HG03064 (cell line): ENCODE results near the gene TGFB2.

Source experiments
- ATAC-seq: cut with Tn5 transposase; IDR thresholded peaks from one replicate; pipeline ENCODE4 v1.9.1; 2021; ENCODE audit warnings: low read depth; ENCODE audit not compliant: unreplicated experiment

TGFB2 gene

DNA sequence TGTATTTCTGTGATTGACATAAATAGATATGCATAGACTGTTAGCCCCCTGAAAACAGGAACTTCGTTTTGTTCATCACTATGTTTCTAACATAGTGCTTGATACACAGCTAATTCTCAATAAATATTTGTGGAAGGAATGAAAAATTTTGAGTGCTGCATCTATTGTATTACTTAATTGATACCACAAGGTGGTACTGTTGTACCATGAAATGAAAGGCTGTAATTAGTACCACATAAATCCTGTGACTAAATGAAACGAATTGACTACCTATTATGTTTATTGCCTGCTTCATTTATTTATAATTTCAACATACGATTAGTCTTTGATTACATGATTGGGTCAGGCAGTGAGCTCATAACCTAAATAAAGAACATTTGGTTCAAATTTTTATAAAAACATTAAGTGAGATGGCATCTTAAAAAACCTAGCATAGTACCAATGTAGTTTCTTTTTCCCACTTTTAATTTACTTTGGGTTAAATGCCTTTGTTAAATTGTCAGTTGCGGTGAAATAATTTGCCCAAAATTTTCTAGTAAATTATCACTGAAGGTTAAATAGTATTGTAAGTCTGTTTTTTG is 15.0 kb upstream of the TGFB2 start:
- no peak for ATAC-seq

DNA sequence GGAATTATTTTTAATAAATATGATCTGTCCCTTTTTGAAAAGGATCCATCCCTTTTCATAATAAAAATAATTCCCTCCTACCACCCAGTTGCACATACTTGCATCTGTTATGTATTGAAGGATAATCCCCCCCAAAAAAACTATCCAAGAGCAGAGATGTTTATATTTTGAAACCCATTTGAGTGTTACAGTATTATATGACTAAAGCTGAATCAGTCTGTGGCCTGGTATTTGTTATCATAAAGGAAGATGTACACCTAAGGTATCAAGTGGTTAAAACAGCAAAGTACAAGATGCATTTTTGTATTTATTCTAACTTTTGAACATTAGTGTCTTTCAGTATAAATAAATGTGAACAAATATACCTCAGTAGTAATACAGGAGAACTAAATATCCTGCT is 12.7 kb upstream of the TGFB2 start:
- no peak for ATAC-seq

DNA sequence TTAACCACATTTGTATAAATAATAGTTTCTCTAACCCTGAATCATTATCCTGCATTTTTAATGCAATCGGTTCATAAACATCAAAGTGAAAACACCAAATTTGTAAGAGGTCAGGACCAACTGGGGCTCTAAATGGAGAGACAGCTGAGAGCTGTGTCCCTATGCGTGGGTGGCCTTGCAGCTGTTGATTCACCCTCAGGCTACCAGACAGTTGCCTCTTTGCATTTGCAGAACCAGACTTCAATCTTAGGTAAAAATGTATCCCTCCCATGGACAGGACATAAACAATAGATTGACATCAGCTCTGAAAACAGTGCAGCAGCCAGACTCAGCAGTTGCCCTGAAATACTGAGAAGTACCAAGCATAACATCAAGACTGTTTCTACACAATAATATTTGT is 8.8 kb upstream of the TGFB2 start:
- ATAC-seq, result no peak

DNA sequence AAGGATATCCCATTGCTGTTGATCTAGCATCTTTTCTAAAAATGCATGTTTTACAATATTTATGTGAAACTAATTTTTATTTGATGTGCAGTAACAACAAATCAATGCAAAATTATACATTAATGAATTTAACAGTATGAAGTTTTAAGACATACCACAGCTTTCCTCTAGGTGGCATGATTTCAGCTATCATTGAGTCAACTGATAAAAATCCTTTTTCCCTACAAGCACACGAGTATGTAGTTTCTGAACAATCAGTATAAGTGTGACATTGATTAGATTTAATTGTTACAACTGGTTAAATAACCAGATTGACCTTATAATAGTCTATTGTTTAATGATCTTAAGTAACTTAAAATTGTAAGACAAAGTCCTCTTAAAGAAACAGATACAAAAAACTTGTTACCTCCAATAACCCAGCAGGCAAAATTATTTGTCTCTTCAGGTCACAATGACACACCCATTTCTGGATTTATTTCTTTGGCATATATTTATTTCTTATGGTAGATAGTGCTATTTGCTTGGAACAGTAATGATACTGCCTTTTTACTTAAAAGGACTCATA is 5.8 kb upstream of the TGFB2 start:
- ATAC-seq, result no peak

DNA sequence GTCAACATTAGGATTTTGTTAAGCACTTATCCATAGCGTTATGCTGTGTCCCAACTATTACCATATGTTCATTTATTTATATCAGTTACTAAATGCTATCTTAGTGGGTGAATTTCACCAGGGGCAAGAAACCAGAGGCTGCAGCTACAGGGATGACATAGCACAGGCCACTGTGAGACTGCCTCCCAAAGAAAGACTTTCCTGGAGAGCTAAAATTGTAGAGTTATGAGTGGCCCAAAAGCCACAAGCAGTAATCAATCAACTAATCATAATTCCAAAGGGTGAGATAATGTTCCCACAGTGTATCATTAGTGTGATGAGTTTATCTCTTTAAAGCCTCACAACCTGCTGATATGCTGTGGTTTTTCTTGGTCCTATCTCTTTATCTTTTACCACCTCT is 3.8 kb upstream of the TGFB2 start:
- ATAC-seq, result no peak

DNA sequence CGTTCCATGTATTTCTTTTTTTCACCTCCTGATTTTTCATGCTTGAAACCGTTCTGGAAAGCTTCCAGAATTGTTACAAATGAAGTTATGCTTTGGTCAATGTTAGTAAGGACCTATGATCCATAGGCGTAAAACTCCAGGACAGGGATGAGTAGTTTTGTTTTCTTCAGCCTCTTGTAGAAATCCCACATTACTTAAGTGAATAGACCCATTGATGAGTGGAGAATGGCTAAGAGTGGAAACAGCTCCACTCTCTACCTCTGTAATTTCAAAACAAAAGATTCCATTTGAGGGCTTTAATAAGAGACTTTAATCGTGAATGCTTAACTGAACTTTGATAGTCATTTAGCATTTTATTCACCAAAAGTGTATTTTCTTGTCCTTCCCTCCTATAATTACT is 3.0 kb upstream of the TGFB2 start:
- no peak for ATAC-seq

DNA sequence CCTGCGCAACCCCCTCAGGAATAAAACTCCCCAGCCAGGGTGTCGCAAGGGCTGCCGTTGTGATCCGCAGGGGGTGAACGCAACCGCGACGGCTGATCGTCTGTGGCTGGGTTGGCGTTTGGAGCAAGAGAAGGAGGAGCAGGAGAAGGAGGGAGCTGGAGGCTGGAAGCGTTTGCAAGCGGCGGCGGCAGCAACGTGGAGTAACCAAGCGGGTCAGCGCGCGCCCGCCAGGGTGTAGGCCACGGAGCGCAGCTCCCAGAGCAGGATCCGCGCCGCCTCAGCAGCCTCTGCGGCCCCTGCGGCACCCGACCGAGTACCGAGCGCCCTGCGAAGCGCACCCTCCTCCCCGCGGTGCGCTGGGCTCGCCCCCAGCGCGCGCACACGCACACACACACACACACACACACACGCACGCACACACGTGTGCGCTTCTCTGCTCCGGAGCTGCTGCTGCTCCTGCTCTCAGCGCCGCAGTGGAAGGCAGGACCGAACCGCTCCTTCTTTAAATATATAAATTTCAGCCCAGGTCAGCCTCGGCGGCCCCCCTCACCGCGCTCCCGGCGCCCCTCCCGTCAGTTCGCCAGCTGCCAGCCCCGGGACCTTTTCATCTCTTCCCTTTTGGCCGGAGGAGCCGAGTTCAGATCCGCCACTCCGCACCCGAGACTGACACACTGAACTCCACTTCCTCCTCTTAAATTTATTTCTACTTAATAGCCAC is 696 bp downstream of the TGFB2 start:
- peak; percentile 60 for ATAC-seq

DNA sequence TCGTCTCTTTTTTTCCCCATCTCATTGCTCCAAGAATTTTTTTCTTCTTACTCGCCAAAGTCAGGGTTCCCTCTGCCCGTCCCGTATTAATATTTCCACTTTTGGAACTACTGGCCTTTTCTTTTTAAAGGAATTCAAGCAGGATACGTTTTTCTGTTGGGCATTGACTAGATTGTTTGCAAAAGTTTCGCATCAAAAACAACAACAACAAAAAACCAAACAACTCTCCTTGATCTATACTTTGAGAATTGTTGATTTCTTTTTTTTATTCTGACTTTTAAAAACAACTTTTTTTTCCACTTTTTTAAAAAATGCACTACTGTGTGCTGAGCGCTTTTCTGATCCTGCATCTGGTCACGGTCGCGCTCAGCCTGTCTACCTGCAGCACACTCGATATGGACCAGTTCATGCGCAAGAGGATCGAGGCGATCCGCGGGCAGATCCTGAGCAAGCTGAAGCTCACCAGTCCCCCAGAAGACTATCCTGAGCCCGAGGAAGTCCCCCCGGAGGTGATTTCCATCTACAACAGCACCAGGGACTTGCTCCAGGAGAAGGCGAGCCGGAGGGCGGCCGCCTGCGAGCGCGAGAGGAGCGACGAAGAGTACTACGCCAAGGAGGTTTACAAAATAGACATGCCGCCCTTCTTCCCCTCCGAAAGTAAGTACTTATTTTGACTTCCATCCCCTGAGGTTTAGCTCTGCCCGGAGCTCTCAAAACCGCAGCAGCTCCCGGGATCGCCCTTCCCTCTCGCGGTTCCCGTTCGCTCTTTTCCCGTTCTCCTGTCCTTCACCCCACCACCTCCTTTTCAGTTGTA is 1.5 kb downstream of the TGFB2 start:
- no peak for ATAC-seq

DNA sequence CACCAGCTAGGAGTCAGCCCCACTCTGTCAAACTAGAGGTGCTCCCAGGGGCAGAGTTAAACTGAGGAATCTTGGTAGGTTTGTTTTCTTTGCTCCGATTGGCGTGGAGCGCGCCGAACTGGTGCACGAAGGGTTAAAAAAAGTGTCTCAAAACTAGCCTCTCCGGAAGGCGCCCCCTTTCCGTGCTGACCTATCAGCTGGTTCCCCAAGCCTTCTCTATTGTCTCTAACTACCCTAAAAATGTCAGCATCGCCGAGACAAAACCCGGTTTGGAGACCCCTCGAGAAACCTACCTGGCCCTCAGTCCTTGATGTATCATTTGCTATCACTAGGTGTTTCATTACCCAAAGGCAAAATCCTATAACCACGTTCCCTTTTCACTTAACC is 2.2 kb downstream of the TGFB2 start:
- no peak for ATAC-seq

DNA sequence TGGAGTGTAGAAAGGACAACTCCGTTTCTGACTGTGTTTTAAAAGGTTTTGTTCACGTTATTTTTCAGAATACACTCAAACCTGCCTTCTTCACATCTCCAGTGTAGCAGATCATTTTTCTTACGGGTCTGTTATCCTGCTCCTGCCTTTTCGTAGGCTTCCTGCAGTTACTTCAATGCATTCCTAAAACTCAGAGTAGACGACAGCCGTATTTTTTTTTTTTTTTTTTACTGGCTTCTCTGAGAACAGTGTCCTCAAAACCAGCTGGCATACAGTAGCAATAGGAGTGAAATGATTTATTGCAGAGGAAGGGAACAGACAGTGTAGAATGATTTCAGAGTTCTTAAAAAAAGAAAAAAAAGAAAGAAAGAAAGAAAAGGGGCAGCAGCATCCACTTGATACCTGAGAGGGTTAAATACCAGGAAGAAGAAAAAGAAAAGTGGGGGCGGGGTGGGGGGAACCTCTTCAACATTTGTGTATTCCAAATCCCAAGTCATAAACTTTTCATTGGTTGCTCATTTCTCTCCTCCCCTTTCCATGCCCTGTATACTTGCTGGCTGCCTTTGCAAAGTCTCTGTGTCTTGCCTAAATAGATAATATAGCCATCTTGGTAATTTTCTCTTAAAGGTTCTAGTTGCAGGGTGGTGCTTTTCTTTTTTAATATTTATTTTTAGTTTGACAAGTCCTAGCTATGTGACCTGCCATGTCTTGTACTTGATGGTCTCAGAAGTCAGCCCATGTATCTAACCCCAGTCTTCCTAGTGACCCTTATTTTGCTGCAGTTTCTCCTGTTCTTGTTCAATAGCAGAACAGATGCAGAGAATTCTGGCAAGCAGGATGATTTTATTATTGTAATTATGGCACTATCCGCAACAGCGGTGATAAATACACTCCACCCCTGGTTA is 2.8 kb downstream of the TGFB2 start:
- no peak for ATAC-seq

DNA sequence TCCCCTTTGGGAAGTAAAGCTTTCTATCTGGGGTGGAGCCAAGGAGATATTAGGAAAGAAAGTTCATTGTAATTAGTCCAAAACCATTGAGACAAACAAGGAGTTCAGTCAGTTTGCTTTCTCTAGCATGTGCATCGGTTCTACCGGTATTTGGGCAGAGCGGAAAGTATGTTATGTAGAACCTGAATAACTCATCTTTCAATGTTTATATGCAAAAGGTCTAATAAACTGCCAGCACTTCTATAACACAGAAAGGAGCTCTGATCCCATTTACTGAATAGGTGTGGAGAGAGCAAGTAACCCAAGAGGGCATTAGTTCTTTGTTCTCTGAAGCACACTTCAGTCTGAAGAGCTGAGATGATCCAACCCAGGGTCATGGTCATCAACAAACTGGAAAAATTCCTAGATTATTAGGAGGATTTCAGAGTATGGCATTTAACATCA is 3.5 kb downstream of the TGFB2 start:
- no peak for ATAC-seq

DNA sequence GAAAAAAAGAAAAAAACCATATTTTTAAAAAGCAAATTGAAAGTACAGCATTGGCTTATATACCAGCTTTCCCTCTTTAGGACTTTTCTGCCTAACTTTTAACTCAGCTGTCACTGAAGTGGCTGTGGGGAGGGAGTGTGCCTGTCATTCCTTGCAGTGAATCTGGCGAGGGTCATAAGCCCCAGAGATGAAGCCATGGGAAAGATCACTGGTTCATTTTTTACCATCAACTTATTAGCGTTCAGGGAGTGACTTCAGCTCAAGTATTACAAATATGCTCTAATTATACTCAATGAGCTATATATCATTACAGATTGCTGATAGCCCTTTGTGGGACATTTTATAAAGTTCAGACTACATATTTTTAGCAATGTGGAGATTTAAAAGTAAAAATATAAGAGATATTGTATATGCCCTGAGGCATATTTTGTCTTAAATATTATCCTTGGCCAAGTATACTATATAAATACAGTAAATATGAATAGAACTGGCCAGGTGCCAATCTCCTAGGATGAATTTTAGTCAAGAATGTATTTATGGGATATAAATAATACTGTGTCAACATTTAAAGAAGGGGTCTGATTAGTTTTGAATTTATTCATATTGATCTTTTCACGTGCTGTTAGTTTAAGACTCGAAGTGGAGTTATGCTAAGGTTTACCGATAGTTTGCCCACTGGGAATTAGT is 4.4 kb downstream of the TGFB2 start:
- no peak for ATAC-seq

DNA sequence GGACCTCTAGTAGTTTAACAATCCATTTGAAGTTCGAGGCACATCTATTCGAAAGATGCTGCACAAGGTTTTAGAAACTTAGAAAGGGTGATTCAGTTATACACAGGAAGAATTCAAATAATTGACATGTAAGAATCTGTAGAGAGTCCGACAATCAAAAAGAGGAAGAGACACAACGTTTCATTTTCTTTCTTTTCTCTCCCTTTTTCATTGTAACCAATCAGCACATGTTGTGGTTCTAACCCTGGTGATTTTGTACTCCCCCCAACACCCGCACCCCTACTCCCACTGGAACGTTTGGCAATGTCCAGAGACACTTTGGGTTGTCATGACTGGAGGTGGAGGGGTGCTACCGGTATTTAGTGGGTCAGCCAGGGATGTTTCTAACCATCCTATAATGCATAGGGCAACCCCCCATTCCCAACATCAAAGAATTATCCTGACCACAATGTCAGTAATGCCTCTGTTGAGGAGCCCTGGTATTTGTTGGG is 4.9 kb downstream of the TGFB2 start:
- no peak for ATAC-seq

DNA sequence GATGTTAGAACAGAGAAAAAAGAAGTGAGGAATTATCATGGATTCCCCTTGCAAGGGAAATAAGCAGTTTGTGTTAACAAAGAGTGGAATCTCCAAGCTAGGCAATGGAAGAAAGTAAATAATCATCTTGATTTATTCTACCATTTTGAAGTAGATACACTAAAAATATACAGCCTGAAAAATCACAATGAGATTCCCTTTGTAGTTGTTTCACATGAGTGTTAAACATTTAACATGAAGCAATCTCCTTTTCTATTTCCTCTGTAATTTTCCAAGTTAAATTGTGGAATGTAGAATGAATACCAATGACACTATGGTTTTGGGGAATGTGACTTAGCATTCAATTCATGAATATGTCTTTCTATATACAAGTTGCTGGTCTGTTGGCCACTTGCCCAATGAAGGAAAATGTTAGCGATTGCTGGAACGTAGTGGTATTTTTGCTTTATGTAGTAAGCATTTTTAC is 5.7 kb downstream of the TGFB2 start:
- no peak for ATAC-seq

DNA sequence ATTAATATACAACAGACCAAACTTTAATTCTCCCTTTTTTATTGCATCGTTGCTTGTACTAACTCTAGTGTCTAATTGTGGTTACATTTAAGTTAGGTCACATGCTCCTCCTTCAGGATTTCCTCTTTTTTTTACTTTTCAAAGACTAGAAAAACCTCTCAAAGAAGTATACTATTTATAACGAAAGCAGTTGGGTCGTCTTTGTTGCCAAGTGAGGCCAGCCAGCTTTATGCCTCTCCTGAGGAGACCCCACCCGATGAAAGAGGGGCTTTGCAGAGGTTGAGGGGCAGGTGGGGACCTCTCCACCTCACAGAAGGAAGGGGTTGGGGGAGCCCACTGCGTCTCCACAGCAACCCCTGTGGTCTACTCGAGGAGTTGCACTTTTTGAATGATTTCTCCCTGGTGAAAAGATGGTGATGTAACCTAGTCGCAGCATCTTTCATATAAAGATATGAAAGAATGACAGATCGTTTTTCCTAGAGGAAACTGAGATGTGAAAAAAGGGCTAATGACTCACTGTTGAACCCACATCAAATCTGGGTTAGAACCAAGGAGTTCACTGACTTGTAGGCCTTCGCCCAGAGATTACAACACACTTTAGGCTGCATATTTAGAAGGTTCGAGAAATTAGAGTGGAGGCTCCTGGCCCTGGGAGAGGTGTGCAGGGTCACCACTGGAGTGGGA is 6.4 kb downstream of the TGFB2 start:
- ATAC-seq, result peak; percentile 66

DNA sequence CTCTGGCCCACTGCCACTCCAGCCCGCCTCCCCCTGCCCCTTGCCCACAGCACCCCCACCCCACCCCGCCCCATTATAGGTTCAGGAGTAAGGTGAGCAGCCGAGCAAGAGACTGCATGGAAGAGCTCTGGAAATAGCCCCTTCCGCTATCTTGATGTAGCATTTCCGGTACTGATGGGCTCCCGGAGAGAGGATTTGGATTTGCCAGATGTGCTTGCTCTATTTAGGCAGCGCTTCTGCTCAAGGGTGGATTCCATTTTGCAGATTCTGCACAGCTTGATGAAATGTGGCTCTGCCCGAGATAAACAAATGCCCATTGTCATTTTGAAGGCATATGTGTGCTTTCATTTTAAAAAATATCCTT is 6.9 kb downstream of the TGFB2 start:
- ATAC-seq, result no peak

DNA sequence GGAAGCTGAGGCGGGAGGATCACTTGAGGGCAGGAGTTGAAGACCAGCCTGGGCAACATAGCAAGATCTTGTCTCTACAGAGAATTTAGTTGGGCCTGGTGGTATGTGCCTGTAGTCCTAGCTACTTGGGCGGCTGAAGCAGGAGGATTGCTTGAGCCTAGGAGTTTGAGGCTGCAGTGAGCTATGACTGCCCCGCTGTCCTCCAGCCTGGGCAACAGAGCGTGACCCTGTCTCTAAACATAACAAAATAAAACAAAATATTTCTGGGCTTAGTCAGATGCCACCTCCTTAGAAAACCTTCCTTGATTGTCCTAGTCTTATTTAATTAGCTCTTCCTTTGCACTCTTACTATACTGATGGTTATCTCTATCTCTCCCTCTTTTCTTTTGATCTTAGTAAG is 8.5 kb downstream of the TGFB2 start:
- ATAC-seq, result no peak

DNA sequence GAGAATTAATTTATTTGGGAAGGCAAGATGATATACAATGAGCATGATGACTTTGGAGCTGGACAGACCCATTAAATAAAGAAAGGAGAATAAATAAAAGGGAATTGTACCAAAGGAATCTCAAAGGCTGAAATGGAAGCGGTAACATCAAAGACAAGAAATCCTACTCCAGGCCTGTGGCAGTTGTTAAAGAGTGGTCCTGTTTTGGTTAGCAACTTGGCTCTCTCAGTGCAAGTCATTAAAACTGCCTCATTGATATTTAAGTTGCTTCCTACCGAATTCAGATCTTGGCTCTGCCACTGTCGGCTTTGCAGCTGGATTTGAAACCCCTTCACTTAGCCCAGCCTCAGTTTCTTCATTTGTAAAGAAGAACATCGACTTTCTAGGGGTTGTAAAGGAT is 10.1 kb downstream of the TGFB2 start:
- ATAC-seq, result no peak

DNA sequence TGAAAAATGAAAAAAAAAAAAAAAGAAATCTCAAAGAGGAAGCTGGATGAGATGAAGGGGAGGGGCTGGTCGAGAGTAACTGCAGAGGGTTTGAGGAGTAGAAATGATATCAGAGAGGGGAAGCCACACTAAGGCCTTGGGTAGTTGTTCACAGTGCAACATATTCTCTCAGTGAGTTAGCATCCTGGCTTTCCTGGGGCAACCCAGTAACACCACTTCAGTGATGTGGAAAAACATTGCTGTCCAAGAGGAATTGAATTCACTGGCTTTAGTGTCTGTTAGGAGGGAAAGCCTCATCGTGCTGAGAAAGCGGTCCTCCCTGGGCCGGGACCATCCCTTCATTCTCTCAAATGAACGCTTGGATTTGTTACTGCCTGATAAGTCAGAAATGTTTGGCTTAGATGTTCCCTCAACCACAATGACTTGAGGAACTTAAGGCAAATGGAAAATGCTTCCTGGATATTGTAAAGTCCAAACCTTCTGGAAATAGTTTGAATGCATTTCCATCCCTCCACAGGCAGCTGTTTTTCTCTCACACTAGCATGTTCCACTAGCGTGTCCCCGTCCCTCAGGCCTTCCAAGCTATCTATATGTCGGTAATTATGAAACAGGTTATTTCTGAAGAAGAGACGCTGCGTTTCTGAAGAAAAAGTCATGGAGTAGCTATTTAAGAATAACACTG is 12.2 kb downstream of the TGFB2 start:
- ATAC-seq, result no peak
